OCI-LY3 (cell line): ENCODE data around the gene STAP2.

Source experiments
- H2AFZ ChIP-seq: fragments of 200-600, 300-600 bp; shearing (Covaris generic); 2 replicates; pipeline ENCODE4 v1.6.0; 2014; ENCODE audit warnings: antibody characterized with exemption, low read depth, low read length
- H3K27ac ChIP-seq: fragments of 200-600, 300-600 bp; sonication (generic); 2 replicates; pipeline ENCODE4 v1.5.1; 2014; ENCODE audit warnings: mild to moderate bottlenecking, low read length, moderate library complexity, mixed read lengths
- H3K27me3 ChIP-seq: fragments of 200-600, 300-600 bp; sonication (generic); 2 replicates; pipeline ENCODE4 v1.6.1; 2014; ENCODE audit warnings: low read depth, low read length, mixed read lengths
- H3K36me3 ChIP-seq: fragments of 200-600, 300-600 bp; sonication (generic); replicated peaks from 2 replicates; pipeline ENCODE3; 2014; ENCODE audit warnings: low read depth, low read length, mixed read lengths
- H3K4me1 ChIP-seq: fragments of 300-600, 200-600 bp; sonication (generic); 2 replicates; pipeline ENCODE4 v1.6.1; 2014; ENCODE audit warnings: low read length, mixed read lengths
- H3K4me2 ChIP-seq: fragments of 200-600, 300-600 bp; sonication (generic); 2 replicates; pipeline ENCODE4 v1.6.1; 2014; ENCODE audit warnings: low read length, mixed read lengths
- H3K4me3 ChIP-seq: fragments of 300-600, 200-600 bp; sonication (generic); 2 replicates; pipeline ENCODE4 v1.5.1; 2014; ENCODE audit warnings: antibody characterized with exemption, mild to moderate bottlenecking, low read length, moderate library complexity
- H3K79me2 ChIP-seq: fragments of 300-600, 200-600 bp; shearing (Covaris generic); 2 replicates; pipeline ENCODE4 v1.6.1; 2014; ENCODE audit warnings: mild to moderate bottlenecking, low read length, mixed read lengths
- H3K9ac ChIP-seq: fragments of 300-600, 200-600 bp; shearing (Covaris generic); 2 replicates; pipeline ENCODE4 v1.6.0; 2014; ENCODE audit warnings: mild to moderate bottlenecking, low read length, moderate library complexity
- H3K9me3 ChIP-seq: fragments of 200-600, 300-600 bp; shearing (Covaris generic); 2 replicates; pipeline ENCODE4 v1.6.1; 2014; ENCODE audit warnings: low read length, mixed read lengths; ENCODE audit not compliant: insufficient read depth
- H4K20me1 ChIP-seq: fragments of 200-600, 300-600 bp; sonication (generic); 2 replicates; pipeline ENCODE4 v1.6.1; 2016; ENCODE audit warnings: low read length, mixed read lengths; ENCODE audit not compliant: insufficient read depth
- CTCF ChIP-seq: fragments of 200-600, 300-600 bp; sonication (generic); IDR thresholded peaks from 2 replicates; pipeline ENCODE4 v1.5.1; 2014; ENCODE audit warnings: antibody characterized with exemption, low read length, low read depth
- EZH2phosphoT487 ChIP-seq: fragments of 200-600 bp; shearing (Covaris generic); IDR thresholded peaks from 2 replicates; pipeline ENCODE4 v1.6.1; 2018; ENCODE audit warnings: antibody characterized with exemption, mixed run types, low read depth

The STAP2 gene

GRCh38 chr19:4373013-4373367, 34.4 kb upstream of the STAP2 start:
- Histone ChIP-seq H3K79me2 (peaks cover 93% of the 10 kb centered on the region), H3K36me3 (peaks cover 4% of the 10 kb centered on the region), H3K4me1 (peaks cover 66% of the 10 kb centered on the region), H3K27me3 (no peaks in the 10 kb centered on the region), H4K20me1 (peaks cover 58% of the 10 kb centered on the region), H3K4me3 (no peak overlapping the region), H3K4me2 (no peak overlapping the region), H3K9ac (no peak overlapping the region), H2AFZ (no peak overlapping the region), H3K9me3 (no peaks in the 10 kb centered on the region), H3K27ac (no peak overlapping the region)
- TF ChIP-seq EZH2phosphoT487: no peak
- no peak for TF ChIP-seq CTCF

- Histone ChIP-seq H3K4me3 (no peak overlapping the region), H3K27me3 (no peaks in the 10 kb centered on the region), H3K27ac (no peak overlapping the region), H3K9ac (no peak overlapping the region), H3K79me2 (peaks cover 87% of the 10 kb centered on the region), H3K9me3 (no peaks in the 10 kb centered on the region), H3K36me3 (peaks cover 4% of the 10 kb centered on the region), H2AFZ (no peak overlapping the region), H3K4me1 (peaks cover 66% of the 10 kb centered on the region), H3K4me2 (no peak overlapping the region), H4K20me1 (peaks cover 52% of the 10 kb centered on the region)
- no peak for TF ChIP-seq EZH2phosphoT487
These were observed 33.8 kb upstream of the STAP2 start for GRCh38 chr19:4372165-4373012.

- Histone ChIP-seq H3K4me2 (peak overlapping the region; percentile 100), H2AFZ (no peak overlapping the region), H3K27me3 (no peaks in the 10 kb centered on the region), H3K79me2 (peaks cover 78% of the 10 kb centered on the region), H3K36me3 (peaks cover 4% of the 10 kb centered on the region), H3K4me3 (no peak overlapping the region), H3K9me3 (no peaks in the 10 kb centered on the region), H3K27ac (no peak overlapping the region), H3K4me1 (peaks cover 59% of the 10 kb centered on the region), H4K20me1 (peaks cover 43% of the 10 kb centered on the region), H3K9ac (no peak overlapping the region; the same call in 1 of the 2 replicates)
- TF ChIP-seq CTCF (no peak), EZH2phosphoT487 (no peak)
These were observed 32.9 kb upstream of the STAP2 start for GRCh38 chr19:4371247-4372164.

GRCh38 chr19:4370418-4371041, 31.9 kb upstream of the STAP2 start:
- Histone ChIP-seq H3K9ac (peak overlapping the region; percentile 91), H3K79me2 (peaks cover 69% of the 10 kb centered on the region), H3K27me3 (no peaks in the 10 kb centered on the region), H3K4me3 (peak overlapping the region; percentile 77), H3K27ac (peak overlapping the region; percentile 90), H4K20me1 (peaks cover 33% of the 10 kb centered on the region), H3K9me3 (no peaks in the 10 kb centered on the region), H3K36me3 (peaks cover 8% of the 10 kb centered on the region), H3K4me2 (peak overlapping the region; percentile 100), H2AFZ (no peak overlapping the region), H3K4me1 (peaks cover 50% of the 10 kb centered on the region)
- TF ChIP-seq CTCF: no peak
- TF ChIP-seq EZH2phosphoT487: no peak
